IPS-20b (cell line): ENCODE measurements around the gene BCAR3.

Experiments
- H3K27ac ChIP-seq: one replicate; pipeline ENCODE4 v1.5.1; 2013; ENCODE audit warnings: low read length
- H3K27me3 ChIP-seq: 2 replicates; pipeline ENCODE4 v1.6.1; 2013; ENCODE audit warnings: mild to moderate bottlenecking, low read length, inconsistent platforms; ENCODE audit not compliant: insufficient read depth
- H3K36me3 ChIP-seq: 2 replicates; pipeline ENCODE4 v1.6.1; 2013; ENCODE audit warnings: low read depth, mild to moderate bottlenecking, inconsistent platforms, low read length, moderate library complexity; ENCODE audit not compliant: insufficient read depth
- H3K4me1 ChIP-seq: 2 replicates; pipeline ENCODE4 v1.6.1; 2013; ENCODE audit warnings: mild to moderate bottlenecking, control low read depth, inconsistent platforms, low read length, moderate library complexity; ENCODE audit not compliant: insufficient read depth
- H3K4me3 ChIP-seq: 2 replicates; pipeline ENCODE4 v1.5.1; 2013; ENCODE audit warnings: mild to moderate bottlenecking, low read length, inconsistent platforms
- H3K9ac ChIP-seq: 2 replicates; pipeline ENCODE4 v1.6.1; 2013; ENCODE audit warnings: low read depth, mild to moderate bottlenecking, inconsistent platforms, low read length, moderate library complexity
- H3K9me3 ChIP-seq: 2 replicates; pipeline ENCODE4 v1.6.1; 2013; ENCODE audit warnings: mild to moderate bottlenecking, low read depth, low read length, inconsistent platforms; ENCODE audit not compliant: insufficient read depth

The BCAR3 gene

GRCh38 chr1:93716941-93717368 lies 35.3 kb upstream of the BCAR3 start:
- no peaks in the 10 kb centered on the region for H3K36me3 ChIP-seq
- H3K9me3 ChIP-seq, result no peaks in the 10 kb centered on the region
- H3K4me1 ChIP-seq, result no peaks in the 10 kb centered on the region
- H3K27me3 ChIP-seq, result no peaks in the 10 kb centered on the region
- no peak overlapping the region for H3K9ac ChIP-seq
- no peak overlapping the region for H3K27ac ChIP-seq
- no peak overlapping the region for H3K4me3 ChIP-seq

- no peak overlapping the region for H3K4me3 ChIP-seq
- no peaks in the 10 kb centered on the region for H3K27me3 ChIP-seq
- no peak overlapping the region for H3K9ac ChIP-seq
- H3K27ac ChIP-seq, result no peak overlapping the region
- no peaks in the 10 kb centered on the region for H3K9me3 ChIP-seq
- H3K36me3 ChIP-seq, result no peaks in the 10 kb centered on the region
- H3K4me1 ChIP-seq, result no peaks in the 10 kb centered on the region
These were observed 34.5 kb upstream of the BCAR3 start for GRCh38 chr1:93716163-93716562.

DNA sequence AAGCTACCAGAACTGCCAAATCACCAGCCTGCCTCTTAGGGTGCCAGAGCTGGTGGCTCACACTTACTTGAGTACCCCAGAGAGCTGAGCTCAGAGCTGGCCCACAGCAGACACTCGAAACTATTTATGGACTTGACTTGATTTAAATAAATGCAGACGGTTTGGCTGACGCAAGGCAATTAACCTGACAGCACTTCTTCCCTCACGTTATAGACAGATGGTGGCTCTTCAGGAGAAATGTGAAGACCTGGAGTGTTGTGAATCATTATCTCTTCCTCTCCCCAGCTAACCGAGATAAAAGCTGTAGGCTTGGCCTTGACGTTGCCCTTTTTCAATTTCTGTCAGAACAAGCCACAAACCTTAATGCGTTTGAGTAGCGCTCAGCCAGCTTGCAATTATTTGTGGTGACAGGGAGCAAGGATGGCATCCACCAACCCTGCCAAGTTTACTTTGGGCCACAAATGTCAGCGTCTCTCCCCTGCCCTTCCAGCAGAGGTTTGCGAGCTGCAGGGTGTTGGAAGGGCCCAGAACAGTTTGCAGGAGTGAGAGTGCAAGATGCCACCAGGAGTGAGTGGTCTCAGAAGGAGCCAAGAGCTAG lies 34.0 kb upstream of the BCAR3 start:
- H3K9ac ChIP-seq, result no peak overlapping the region

GRCh38 chr1:93714356-93714755 lies 32.7 kb upstream of the BCAR3 start:
- H3K9ac ChIP-seq, result no peak overlapping the region
- H3K27ac ChIP-seq, result no peak overlapping the region
- H3K27me3 ChIP-seq, result no peaks in the 10 kb centered on the region
- H3K4me3 ChIP-seq, result no peak overlapping the region
- H3K4me1 ChIP-seq, result no peaks in the 10 kb centered on the region
- H3K9me3 ChIP-seq, result no peaks in the 10 kb centered on the region
- H3K36me3 ChIP-seq, result no peaks in the 10 kb centered on the region

More for the DNA sequence above, 34.0 kb upstream of the BCAR3 start:
- Histone ChIP-seq H3K36me3 (no peaks in the 10 kb centered on the region), H3K27ac (no peak overlapping the region), H3K4me3 (no peak overlapping the region), H3K27me3 (no peaks in the 10 kb centered on the region), H3K9me3 (no peaks in the 10 kb centered on the region), H3K4me1 (no peaks in the 10 kb centered on the region)

GRCh38 chr1:93713341-93713740 lies 31.7 kb upstream of the BCAR3 start:
- Histone ChIP-seq H3K9ac (no peak overlapping the region), H3K4me3 (no peak overlapping the region), H3K36me3 (no peaks in the 10 kb centered on the region), H3K4me1 (no peaks in the 10 kb centered on the region), H3K27me3 (no peaks in the 10 kb centered on the region), H3K9me3 (no peaks in the 10 kb centered on the region), H3K27ac (no peak overlapping the region)

DNA sequence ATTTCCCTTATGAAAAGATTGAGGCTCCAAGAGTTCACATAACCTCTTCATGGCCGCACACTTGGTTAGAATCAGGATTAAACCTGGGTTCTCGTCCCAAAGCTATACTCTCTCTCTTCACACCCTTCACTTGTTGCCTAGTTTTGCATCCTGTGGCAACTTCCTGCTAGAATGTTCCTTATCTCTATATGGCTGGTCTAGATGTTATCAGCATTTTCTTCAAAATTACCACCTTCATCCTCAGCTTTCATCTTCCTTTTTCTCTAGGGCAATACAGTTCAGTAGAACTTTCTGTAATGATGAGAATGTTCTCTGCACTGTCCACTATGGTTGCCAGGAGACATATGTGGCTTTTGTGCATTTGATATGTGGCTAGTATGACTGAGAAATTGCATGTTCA lies 31.1 kb upstream of the BCAR3 start:
- H3K27ac ChIP-seq, result no peak overlapping the region
- no peak overlapping the region for H3K4me3 ChIP-seq
- H3K27me3 ChIP-seq, result no peaks in the 10 kb centered on the region
- no peaks in the 10 kb centered on the region for H3K36me3 ChIP-seq
- H3K4me1 ChIP-seq, result no peaks in the 10 kb centered on the region
- no peak overlapping the region for H3K9ac ChIP-seq
- no peaks in the 10 kb centered on the region for H3K9me3 ChIP-seq

DNA sequence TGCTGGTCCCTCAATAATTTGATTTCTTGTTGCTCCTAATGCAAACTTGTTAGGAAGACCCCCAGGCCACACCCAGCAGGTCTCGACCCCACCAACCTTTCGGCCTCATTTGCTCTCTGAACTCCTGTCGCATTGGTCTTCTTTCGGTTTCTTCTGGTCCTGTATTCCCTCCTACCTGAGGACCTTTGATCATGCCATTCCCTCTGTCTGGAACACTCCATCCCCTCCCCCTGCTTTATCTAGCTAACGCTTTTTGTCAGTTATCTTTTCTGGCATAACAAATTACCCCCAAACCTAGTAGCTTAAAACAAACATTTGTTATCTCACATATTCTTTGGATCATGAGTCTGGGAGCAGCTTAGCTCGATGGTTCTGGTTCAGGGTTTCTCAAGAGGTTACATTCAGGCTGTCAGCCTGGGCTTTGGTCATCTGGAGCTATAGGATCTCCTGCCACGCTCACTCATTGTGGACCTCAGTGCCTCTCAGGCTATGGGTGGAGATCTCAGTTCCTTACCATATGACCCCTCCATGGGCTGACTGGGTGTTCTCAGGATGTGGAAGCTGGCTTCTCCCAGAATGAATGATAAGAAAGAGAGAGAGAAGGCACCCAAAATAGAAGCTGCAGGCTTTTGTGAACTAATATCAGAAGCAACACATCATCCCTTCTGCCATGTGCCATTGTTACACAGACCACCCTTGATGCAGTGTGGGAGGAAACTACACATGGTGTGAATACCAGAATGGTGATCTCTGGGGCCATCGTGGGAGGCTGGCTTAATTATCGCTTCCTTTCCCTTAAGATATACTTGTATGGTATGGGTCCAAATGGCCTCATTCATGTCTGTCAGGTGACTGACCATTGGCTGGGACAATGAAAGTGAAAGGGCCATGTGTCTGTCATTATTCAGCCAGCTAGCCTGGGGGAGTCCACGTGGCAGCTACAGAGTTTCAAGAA lies 29.1 kb upstream of the BCAR3 start:
- no peaks in the 10 kb centered on the region for H3K36me3 ChIP-seq
- no peak overlapping the region for H3K27ac ChIP-seq
- H3K4me3 ChIP-seq, result no peak overlapping the region
- no peaks in the 10 kb centered on the region for H3K27me3 ChIP-seq
- peaks cover 5% of the 10 kb centered on the region; the same call in 1 of the 2 replicates for H3K4me1 ChIP-seq
- no peak overlapping the region for H3K9ac ChIP-seq
- no peaks in the 10 kb centered on the region for H3K9me3 ChIP-seq

DNA sequence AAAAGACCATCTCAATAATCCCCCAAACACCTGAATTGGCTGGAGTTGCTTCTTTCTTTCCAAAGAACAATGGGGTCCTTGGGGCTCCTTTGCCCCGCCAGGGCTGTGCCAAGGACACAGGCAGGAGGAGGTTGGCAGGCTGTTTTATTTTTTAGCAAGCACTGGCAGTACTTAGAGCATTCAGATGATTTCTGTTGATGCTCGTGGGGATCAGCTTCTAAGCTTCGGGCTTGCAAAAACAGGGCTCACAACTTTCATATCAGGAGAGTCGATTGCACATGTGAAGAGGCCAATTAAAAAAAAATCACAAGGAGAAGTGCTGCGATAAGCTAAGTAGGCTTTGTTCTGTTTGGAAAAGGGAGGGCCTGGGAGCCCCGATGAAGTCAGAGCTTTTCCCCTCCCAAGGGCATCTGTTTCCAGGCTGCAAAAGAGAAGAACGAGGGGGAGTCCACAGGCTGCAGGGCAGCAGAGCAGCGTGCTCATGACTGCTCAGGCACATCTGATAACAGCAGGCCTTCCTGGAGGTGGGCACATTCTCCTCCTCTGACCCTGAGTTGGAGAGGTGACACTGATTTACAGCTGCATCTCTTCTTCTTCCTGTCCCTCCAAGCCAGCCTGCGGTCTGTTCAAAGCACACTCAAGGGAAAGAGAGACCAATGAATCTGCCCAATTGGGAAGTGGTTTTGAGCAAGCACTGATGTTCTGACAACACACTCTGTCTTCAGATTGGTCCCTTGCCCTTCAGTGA lies 27.3 kb upstream of the BCAR3 start:
- H3K9ac ChIP-seq, result no peak overlapping the region

GRCh38 chr1:93707956-93708355 lies 26.3 kb upstream of the BCAR3 start:
- Histone ChIP-seq H3K36me3 (no peaks in the 10 kb centered on the region), H3K27me3 (no peaks in the 10 kb centered on the region), H3K9ac (no peak overlapping the region), H3K4me1 (peaks cover 5% of the 10 kb centered on the region; the same call in 1 of the 2 replicates), H3K4me3 (no peak overlapping the region), H3K9me3 (no peaks in the 10 kb centered on the region), H3K27ac (no peak overlapping the region)

More for the DNA sequence above, 27.3 kb upstream of the BCAR3 start:
- Histone ChIP-seq H3K27ac (no peak overlapping the region), H3K4me1 (peaks cover 5% of the 10 kb centered on the region; the same call in 1 of the 2 replicates), H3K9me3 (no peaks in the 10 kb centered on the region), H3K4me3 (no peak overlapping the region), H3K36me3 (no peaks in the 10 kb centered on the region), H3K27me3 (no peaks in the 10 kb centered on the region)

GRCh38 chr1:93705892-93706500 lies 24.4 kb upstream of the BCAR3 start:
- Histone ChIP-seq H3K9me3 (no peaks in the 10 kb centered on the region), H3K27ac (no peak overlapping the region), H3K4me1 (peaks cover 5% of the 10 kb centered on the region; the same call in 1 of the 2 replicates), H3K36me3 (no peaks in the 10 kb centered on the region), H3K9ac (no peak overlapping the region), H3K27me3 (no peaks in the 10 kb centered on the region), H3K4me3 (no peak overlapping the region)

DNA sequence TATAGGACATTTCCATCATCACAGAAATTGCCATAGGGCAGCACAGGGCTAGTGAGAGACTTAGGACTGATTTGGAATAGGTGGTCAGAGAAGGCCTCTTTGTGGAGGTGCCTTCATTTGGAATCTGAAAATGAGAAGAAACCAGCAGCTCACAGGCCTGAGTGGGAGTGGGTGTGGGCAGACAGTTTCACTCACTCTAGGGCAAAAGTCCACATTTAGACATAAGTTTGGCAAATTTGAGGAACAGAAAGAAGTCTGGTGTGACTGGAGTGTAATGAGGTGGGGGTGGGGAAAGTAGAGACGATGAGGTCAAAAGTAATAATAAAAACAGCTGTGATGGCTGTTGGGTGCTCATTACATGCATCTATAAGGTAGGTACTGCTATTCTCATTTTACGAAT lies 22.4 kb upstream of the BCAR3 start:
- H3K9me3 ChIP-seq, result no peaks in the 10 kb centered on the region
- H3K27ac ChIP-seq, result no peak overlapping the region
- no peaks in the 10 kb centered on the region for H3K36me3 ChIP-seq
- H3K4me1 ChIP-seq, result peaks cover 5% of the 10 kb centered on the region; the same call in 1 of the 2 replicates
- H3K4me3 ChIP-seq, result no peak overlapping the region
- H3K9ac ChIP-seq, result no peak overlapping the region
- no peaks in the 10 kb centered on the region for H3K27me3 ChIP-seq
